Measurements from ENCODE around the gene GNA15. TPM values are rescaled to one million over a fixed set of nuclear protein-coding genes. Genes with fewer than 3 reads are reported as not detected.

The GNA15 gene
- total and polyA plus RNA-seq, 2 donors (not counting 3 experiments of a cell fraction or from before 2014, with no cell fraction given), result 0.17 TPM; not detected in 1

GRCh38 chr19:3119071-3119595 is 16.7 kb upstream of the GNA15 start:
- CTCF ChIA-PET, result no interaction called here

More at GRCh38 chr19:3119071-3119595, 16.7 kb upstream of the GNA15 start:
- H3K4me3 ChIP-seq (replicated peaks in 1 of 3; ENCODE audit: insufficient read depth in 1 of 3, low read depth in 1 of 3, low read length in 3 of 3), result no peak overlapping the region
- FAIRE-seq (no peak), DNase-seq (ENCODE audit: low read depth, low spot score) (no peak)
- H3K4me2 ChIP-seq (ENCODE audit: insufficient read depth, low read length), result no peak overlapping the region
- H4K20me1 ChIP-seq (replicated peaks; ENCODE audit: control insufficient read depth, extremely low read depth, insufficient read depth, low read length), result no peaks in the 10 kb centered on the region
- no peaks in the 10 kb centered on the region for H3K9me1 ChIP-seq (replicated peaks; ENCODE audit: control insufficient read depth, extremely low read depth, insufficient read depth, low read length)
- H2AFZ ChIP-seq (ENCODE audit: low read depth, low read length), result no peak overlapping the region
- dilution Hi-C loops (cut with MboI; ENCODE audit: extremely low pct_ligation_motif_present, low sequenced_read_pairs), result no loop called here
- H3K9ac ChIP-seq (replicated peaks; ENCODE audit: extremely low read depth, insufficient read depth, low read length), result no peak overlapping the region
- POLR2A ChIA-PET, result no interaction called here
- H3K9me3 ChIP-seq (replicated peaks; ENCODE audit: control insufficient read depth, insufficient read depth, low read length), result no peaks in the 10 kb centered on the region
- TF ChIP-seq EZH2 (IDR thresholded peaks at IDR 0.05; ENCODE audit: borderline replicate concordance, low read depth, low read length, severe bottlenecking) (no peak), MYC (IDR thresholded peaks at IDR 0.05; ENCODE audit: low read depth, low read length) (no peak), CTCF (IDR thresholded peaks at IDR 0.05; ENCODE audit: extremely low read depth in 1 of 2, insufficient read depth in 1 of 2, low read depth in 1 of 2, low read length in 2 of 2) (no peak), FOS (IDR thresholded peaks at IDR 0.05; ENCODE audit: borderline replicate concordance, insufficient read depth, low read length) (no peak), POLR2AphosphoS5 (IDR thresholded peaks at IDR 0.05; ENCODE audit: insufficient read depth, low read depth, low read length) (no peak), JUN (IDR thresholded peaks at IDR 0.05; ENCODE audit: borderline replicate concordance, insufficient read depth, insufficient read length, low read depth) (no peak), POLR2A (IDR thresholded peaks at IDR 0.05; ENCODE audit: low read depth, low read length) (no peak), GATA2 (IDR thresholded peaks at IDR 0.05; ENCODE audit: insufficient read depth, insufficient read length, low read depth, low read length) (no peak), MAX (IDR thresholded peaks at IDR 0.05; ENCODE audit: insufficient read depth, insufficient read length) (no peak)
- H3K27ac ChIP-seq (ENCODE audit: insufficient read depth, low read depth, low read length), result no peak overlapping the region
- H3K27me3 ChIP-seq (ENCODE audit: control insufficient read depth in 2 of 2, insufficient read depth in 2 of 2, low read length in 2 of 2), result no peaks in the 10 kb centered on the region
- intact Hi-C loops (cut with micrococcal nuclease), result no loop called here
- H3K4me1 ChIP-seq (ENCODE audit: control insufficient read depth, extremely low read depth, insufficient read depth, low read length), result no peaks in the 10 kb centered on the region
- H3K36me3 ChIP-seq (ENCODE audit: control insufficient read depth in 2 of 2, extremely low read depth in 1 of 2, insufficient read depth in 2 of 2, low read length in 2 of 2), result peaks cover 0 to 26% of the 10 kb centered on the region in 2 experiments
- H3K79me2 ChIP-seq (ENCODE audit: control insufficient read depth, insufficient read depth, low read length), result no peaks in the 10 kb centered on the region
- BruUV-seq (replicated peaks), result no TSS peak

Measured in endothelial cell of umbilical vein (primary cell).